ENCODE data around the gene PTPRS. TPM values are rescaled to one million over a fixed set of nuclear protein-coding genes. Genes with fewer than 3 reads are reported as not detected.
"Not testable (repeated sequence)": the region's sequence is repeated elsewhere in the genome, so short reads cannot be mapped to it uniquely, and the experiment has no call there.

The PTPRS gene
- total and polyA plus RNA-seq, 2 experiments from 2014 or later, result 46.0 to 351 TPM

GRCh38 chr19:5330307-5330720, 10.3 kb downstream of the PTPRS start:
- Histone ChIP-seq H3K4me1 (ENCODE audit: low read depth) (no peaks in the 10 kb centered on the region), H3K27me3 (no peaks in the 10 kb centered on the region), H3K9me3 (ENCODE audit: low read depth) (no peaks in the 10 kb centered on the region), H3K4me3 (no peak overlapping the region), H3K27ac (no peak overlapping the region), H3K36me3 (no peaks in the 10 kb centered on the region)
- no peak for DNase-seq (ENCODE audit: low read depth in 1 of 2, low spot score in 1 of 2)
- no peak for TF ChIP-seq CTCF (IDR thresholded peaks at IDR 0.05; ENCODE audit: low read depth, low read length)

- no peak for DNase-seq (ENCODE audit: low read depth in 1 of 2, low spot score in 1 of 2)
- no peak overlapping the region for H3K4me3 ChIP-seq
- no peaks in the 10 kb centered on the region for H3K9me3 ChIP-seq (ENCODE audit: low read depth)
Measured at GRCh38 chr19:5329141-5329540, 11.5 kb downstream of the PTPRS start.

GRCh38 chr19:5328407-5328806, 12.2 kb downstream of the PTPRS start:
- H3K27me3 ChIP-seq; H3K36me3 ChIP-seq; H3K4me3 ChIP-seq; H3K4me1 ChIP-seq (ENCODE audit: low read depth); H3K27ac ChIP-seq; DNase-seq (ENCODE audit: low read depth in 1 of 2, low spot score in 1 of 2); H3K9me3 ChIP-seq (ENCODE audit: low read depth): not testable (repeated sequence)

More at GRCh38 chr19:5329141-5329540, 11.5 kb downstream of the PTPRS start:
- no peaks in the 10 kb centered on the region for H3K36me3 ChIP-seq
- no peak overlapping the region for H3K27ac ChIP-seq
- TF ChIP-seq CTCF (IDR thresholded peaks at IDR 0.05; ENCODE audit: low read depth, low read length), result no peak
- no peaks in the 10 kb centered on the region for H3K4me1 ChIP-seq (ENCODE audit: low read depth)
- H3K27me3 ChIP-seq, result no peaks in the 10 kb centered on the region

- Histone ChIP-seq H3K27ac (no peak overlapping the region), H3K36me3 (no peaks in the 10 kb centered on the region), H3K9me3 (ENCODE audit: low read depth) (no peaks in the 10 kb centered on the region), H3K4me1 (ENCODE audit: low read depth) (no peaks in the 10 kb centered on the region), H3K4me3 (no peak overlapping the region), H3K27me3 (no peaks in the 10 kb centered on the region)
- no peak for TF ChIP-seq CTCF (IDR thresholded peaks at IDR 0.05; ENCODE audit: low read depth, low read length)
- DNase-seq (ENCODE audit: low read depth in 1 of 2, low spot score in 1 of 2), result no peak
Measured at GRCh38 chr19:5326986-5327623, 13.5 kb downstream of the PTPRS start.

- H3K4me1 ChIP-seq (ENCODE audit: low read depth), result peaks cover 2% of the 10 kb centered on the region
- no peak overlapping the region for H3K27ac ChIP-seq
- no peak overlapping the region for H3K4me3 ChIP-seq
- H3K36me3 ChIP-seq, result no peaks in the 10 kb centered on the region
- no peaks in the 10 kb centered on the region for H3K27me3 ChIP-seq
- no peak for TF ChIP-seq CTCF (IDR thresholded peaks at IDR 0.05; ENCODE audit: low read depth, low read length)
- no peak for DNase-seq (ENCODE audit: low read depth in 1 of 2, low spot score in 1 of 2)
- H3K9me3 ChIP-seq (ENCODE audit: low read depth), result no peaks in the 10 kb centered on the region
Measured at GRCh38 chr19:5326545-5326944, 14.1 kb downstream of the PTPRS start.

GRCh38 chr19:5324947-5325346, 15.7 kb downstream of the PTPRS start:
- no peak for DNase-seq (ENCODE audit: low read depth in 1 of 2, low spot score in 1 of 2)
- Histone ChIP-seq H3K9me3 (ENCODE audit: low read depth) (no peaks in the 10 kb centered on the region), H3K27me3 (no peaks in the 10 kb centered on the region), H3K27ac (no peak overlapping the region), H3K4me3 (no peak overlapping the region), H3K36me3 (no peaks in the 10 kb centered on the region), H3K4me1 (ENCODE audit: low read depth) (peaks cover 2% of the 10 kb centered on the region)
- TF ChIP-seq CTCF (IDR thresholded peaks at IDR 0.05; ENCODE audit: low read depth, low read length), result no peak

All from cardiac muscle cell (in vitro differentiated cells and primary cell).